Activated CD8-positive, alpha-beta T cell treated with anti-CD3 and anti-CD28 coated beads, Interleukin-2, amount 10 ng/mL, durations not matched to agents 7 days and 5 days (primary cell): Measurements from ENCODE around the gene FBN1. TPM values are rescaled to one million over a fixed set of nuclear protein-coding genes. Genes with fewer than 3 reads are reported as not detected.

Experiments
- ATAC-seq: fragments of 150-1000 bp; cut with Tn5 transposase; one replicate; pipeline ENCODE4 v1.10.0; 2021; ENCODE audit warnings: moderate library complexity
- CTCF ChIA-PET: fragments of 350-600 bp; sonication (Branson Sonifier 250); formaldehyde crosslinking; loops from one replicate; lab custom pipeline; 2021; ENCODE audit warnings: antibody characterized with exemption; lab: Charles Lee
- POLR2A ChIA-PET: fragments of 350-600 bp; sonication (Branson Sonifier 250); formaldehyde crosslinking; loops from one replicate; lab custom pipeline; 2021; ENCODE audit warnings: antibody characterized with exemption; lab: Charles Lee
- DNase-seq: peaks from one replicate; pipeline ENCODE4 v3.0.0-alpha.2; 2020
- H3K27ac Mint-ChIP-seq: one replicate; pipeline ENCODE4 v1.8.0; 2021; ENCODE audit warnings: mild to moderate bottlenecking, mixed read lengths
- H3K27me3 Mint-ChIP-seq: one replicate; pipeline ENCODE4 v1.8.0; 2021; ENCODE audit warnings: low read depth, mixed read lengths
- H3K36me3 Mint-ChIP-seq: one replicate; pipeline ENCODE4 v1.8.0; 2021; ENCODE audit warnings: low read depth, mixed read lengths
- H3K4me1 Mint-ChIP-seq: one replicate; pipeline ENCODE4 v1.8.0; 2021; ENCODE audit warnings: low read depth, mixed read lengths
- H3K4me3 Mint-ChIP-seq: one replicate; pipeline ENCODE4 v1.8.0; 2021; ENCODE audit warnings: mild to moderate bottlenecking, mixed read lengths
- H3K9me3 Mint-ChIP-seq: one replicate; pipeline ENCODE4 v1.8.0; 2022; ENCODE audit warnings: mixed read lengths; ENCODE audit not compliant: insufficient read depth
- total RNA-seq, 2 experiments: library from RNA; stranded (reverse); gene quantifications; one replicate each; pipeline ENCODE4 v1.2.3, GENCODE V29; 2021

Gene FBN1
- total RNA-seq, 2 experiments from 2014 or later: 0.81 to 1.3 TPM

- Mint-ChIP-seq H3K4me3 (no peak overlapping the region), H3K27ac (no peak overlapping the region), H3K36me3 (no peaks in the 10 kb centered on the region), H3K27me3 (peaks cover 2% of the 10 kb centered on the region), H3K4me1 (no peaks in the 10 kb centered on the region), H3K9me3 (no peaks in the 10 kb centered on the region)
- CTCF ChIA-PET: no interaction called here
- no peak for DNase-seq
- ATAC-seq: no peak
- POLR2A ChIA-PET: no interaction called here
Measured at GRCh38 chr15:48614051-48614450, 31.5 kb downstream of the FBN1 start.

- DNase-seq (no peak), ATAC-seq (no peak)
- Mint-ChIP-seq H3K9me3 (no peaks in the 10 kb centered on the region), H3K27me3 (peaks cover 3% of the 10 kb centered on the region), H3K4me3 (no peak overlapping the region), H3K36me3 (no peaks in the 10 kb centered on the region), H3K4me1 (no peaks in the 10 kb centered on the region), H3K27ac (no peak overlapping the region)
- ChIA-PET CTCF (no interaction called here), POLR2A (no interaction called here)
Measured at GRCh38 chr15:48609486-48609885, 36.0 kb downstream of the FBN1 start.

GRCh38 chr15:48607846-48608245 is 37.7 kb downstream of the FBN1 start:
- Mint-ChIP-seq H3K27ac (no peak overlapping the region), H3K4me1 (no peaks in the 10 kb centered on the region), H3K4me3 (no peak overlapping the region), H3K36me3 (no peaks in the 10 kb centered on the region), H3K27me3 (peaks cover 3% of the 10 kb centered on the region), H3K9me3 (no peaks in the 10 kb centered on the region)
- CTCF ChIA-PET: no interaction called here
- POLR2A ChIA-PET: interaction anchor here (0.7 kb wide), 1 partner anchor 684 kb away, joined by 4 read pairs; no protein-coding TSS in a partner anchor
- no peak for ATAC-seq
- no peak for DNase-seq

GRCh38 chr15:48604567-48604966 is 40.9 kb downstream of the FBN1 start:
- POLR2A ChIA-PET: no interaction called here
- ATAC-seq: no peak
- DNase-seq: no peak
- no peaks in the 10 kb centered on the region for H3K4me1 Mint-ChIP-seq
- H3K27ac Mint-ChIP-seq: no peak overlapping the region
- H3K27me3 Mint-ChIP-seq: peaks cover 6% of the 10 kb centered on the region
- H3K36me3 Mint-ChIP-seq: no peaks in the 10 kb centered on the region
- no peaks in the 10 kb centered on the region for H3K9me3 Mint-ChIP-seq
- CTCF ChIA-PET: no interaction called here
- H3K4me3 Mint-ChIP-seq: no peak overlapping the region

- H3K27me3 Mint-ChIP-seq: peaks cover 6% of the 10 kb centered on the region
- H3K4me1 Mint-ChIP-seq: no peaks in the 10 kb centered on the region
- H3K36me3 Mint-ChIP-seq: no peaks in the 10 kb centered on the region
- DNase-seq (no peak), ATAC-seq (no peak)
- no peak overlapping the region for H3K4me3 Mint-ChIP-seq
- H3K27ac Mint-ChIP-seq: no peak overlapping the region
- CTCF ChIA-PET: no interaction called here
- POLR2A ChIA-PET: no interaction called here
- H3K9me3 Mint-ChIP-seq: no peaks in the 10 kb centered on the region
Measured at GRCh38 chr15:48603922-48604321, 41.6 kb downstream of the FBN1 start.

- H3K27ac Mint-ChIP-seq: no peak overlapping the region
- ChIA-PET CTCF (no interaction called here), POLR2A (no interaction called here)
- H3K4me1 Mint-ChIP-seq: no peaks in the 10 kb centered on the region
- H3K36me3 Mint-ChIP-seq: no peaks in the 10 kb centered on the region
- H3K9me3 Mint-ChIP-seq: no peaks in the 10 kb centered on the region
- ATAC-seq (no peak), DNase-seq (no peak)
- no peak overlapping the region for H3K4me3 Mint-ChIP-seq
- H3K27me3 Mint-ChIP-seq: peaks cover 6% of the 10 kb centered on the region
Measured at GRCh38 chr15:48603123-48603500, 42.4 kb downstream of the FBN1 start.

- Mint-ChIP-seq H3K4me1 (no peaks in the 10 kb centered on the region), H3K27me3 (peaks cover 6% of the 10 kb centered on the region), H3K36me3 (no peaks in the 10 kb centered on the region), H3K27ac (no peak overlapping the region), H3K9me3 (no peaks in the 10 kb centered on the region), H3K4me3 (no peak overlapping the region)
- CTCF ChIA-PET: no interaction called here
- POLR2A ChIA-PET: no interaction called here
- ATAC-seq: no peak
- no peak for DNase-seq
Measured at GRCh38 chr15:48602358-48603122, 43.0 kb downstream of the FBN1 start.

- POLR2A ChIA-PET: interaction anchor here (0.8 kb wide), 1 partner anchor 179 kb away, joined by 3 read pairs; no protein-coding TSS in a partner anchor
- Mint-ChIP-seq H3K36me3 (no peaks in the 10 kb centered on the region), H3K27ac (no peak overlapping the region), H3K4me1 (no peaks in the 10 kb centered on the region), H3K4me3 (no peak overlapping the region), H3K27me3 (peaks cover 6% of the 10 kb centered on the region), H3K9me3 (no peaks in the 10 kb centered on the region)
- CTCF ChIA-PET: no interaction called here
- ATAC-seq: no peak
- DNase-seq: no peak
Measured at GRCh38 chr15:48601095-48601494, 44.4 kb downstream of the FBN1 start.

GRCh38 chr15:48596841-48597240 is 48.7 kb downstream of the FBN1 start:
- Mint-ChIP-seq H3K27ac (no peak overlapping the region), H3K4me3 (no peak overlapping the region), H3K9me3 (no peaks in the 10 kb centered on the region), H3K27me3 (peaks cover under 1% of the 10 kb centered on the region), H3K36me3 (no peaks in the 10 kb centered on the region), H3K4me1 (peaks cover 3% of the 10 kb centered on the region)
- no peak for DNase-seq
- POLR2A ChIA-PET: no interaction called here
- no peak for ATAC-seq
- CTCF ChIA-PET: no interaction called here

- no peaks in the 10 kb centered on the region for H3K27me3 Mint-ChIP-seq
- H3K4me1 Mint-ChIP-seq: peaks cover 3% of the 10 kb centered on the region
- CTCF ChIA-PET: no interaction called here
- no peaks in the 10 kb centered on the region for H3K36me3 Mint-ChIP-seq
- no peak overlapping the region for H3K27ac Mint-ChIP-seq
- ATAC-seq (no peak), DNase-seq (no peak)
- H3K9me3 Mint-ChIP-seq: no peaks in the 10 kb centered on the region
- no peak overlapping the region for H3K4me3 Mint-ChIP-seq
- POLR2A ChIA-PET: no interaction called here
Measured at GRCh38 chr15:48596415-48596814, 49.1 kb downstream of the FBN1 start.

GRCh38 chr15:48595981-48596380 is 49.5 kb downstream of the FBN1 start:
- Mint-ChIP-seq H3K27me3 (no peaks in the 10 kb centered on the region), H3K36me3 (no peaks in the 10 kb centered on the region), H3K4me3 (no peak overlapping the region), H3K9me3 (no peaks in the 10 kb centered on the region), H3K27ac (no peak overlapping the region), H3K4me1 (peaks cover 3% of the 10 kb centered on the region)
- DNase-seq: no peak
- no peak for ATAC-seq
- ChIA-PET CTCF (no interaction called here), POLR2A (no interaction called here)

- ATAC-seq: no peak
Measured at GRCh38 chr15:48592933-48593332, 52.6 kb downstream of the FBN1 start.

More at GRCh38 chr15:48592933-48593332, 52.6 kb downstream of the FBN1 start:
- H3K4me3 Mint-ChIP-seq: no peak overlapping the region
- H3K4me1 Mint-ChIP-seq: peaks cover 3% of the 10 kb centered on the region
- H3K36me3 Mint-ChIP-seq: no peaks in the 10 kb centered on the region
- H3K27me3 Mint-ChIP-seq: peaks cover 2% of the 10 kb centered on the region
- POLR2A ChIA-PET: no interaction called here
- H3K27ac Mint-ChIP-seq: no peak overlapping the region
- DNase-seq: no peak
- CTCF ChIA-PET: no interaction called here
- H3K9me3 Mint-ChIP-seq: no peaks in the 10 kb centered on the region
